Measurements from ENCODE around the gene PAX6.

The PAX6 gene

GRCh38 chr11:31809541-31809856 is 1.6 kb downstream of the PAX6 start:
- no peak for DNase-seq (ENCODE audit: low read depth in 2 of 3, low spot score in 2 of 3)

- DNase-seq (ENCODE audit: low read depth in 2 of 3, low spot score in 2 of 3), result no peak
Observed at GRCh38 chr11:31808721-31809540, 2.2 kb downstream of the PAX6 start.

- no peak for DNase-seq (ENCODE audit: low read depth in 2 of 3, low spot score in 2 of 3)
Observed at GRCh38 chr11:31807799-31808667, 3.1 kb downstream of the PAX6 start.

- no peak for DNase-seq (ENCODE audit: low read depth in 2 of 3, low spot score in 2 of 3)
Observed at GRCh38 chr11:31806928-31807798, 4.0 kb downstream of the PAX6 start.

- DNase-seq (ENCODE audit: low read depth in 2 of 3, low spot score in 2 of 3), result no peak
Observed at GRCh38 chr11:31806186-31806927, 4.8 kb downstream of the PAX6 start.

- DNase-seq (ENCODE audit: low read depth in 2 of 3, low spot score in 2 of 3), result no peak
Observed at GRCh38 chr11:31805629-31806185, 5.4 kb downstream of the PAX6 start.

- no peak for DNase-seq (ENCODE audit: low read depth in 2 of 3, low spot score in 2 of 3)
Observed at GRCh38 chr11:31805037-31805628, 6.0 kb downstream of the PAX6 start.

GRCh38 chr11:31804312-31805036 is 6.6 kb downstream of the PAX6 start:
- no peak for DNase-seq (ENCODE audit: low read depth in 2 of 3, low spot score in 2 of 3)

GRCh38 chr11:31803813-31804311 is 7.3 kb downstream of the PAX6 start:
- no peak for DNase-seq (ENCODE audit: low read depth in 2 of 3, low spot score in 2 of 3)

GRCh38 chr11:31802990-31803812 is 7.9 kb downstream of the PAX6 start:
- DNase-seq (ENCODE audit: low read depth in 2 of 3, low spot score in 2 of 3), result no peak

- no peak for DNase-seq (ENCODE audit: low read depth in 2 of 3, low spot score in 2 of 3)
Observed at GRCh38 chr11:31802609-31802989, 8.5 kb downstream of the PAX6 start.

GRCh38 chr11:31802000-31802551 is 9.0 kb downstream of the PAX6 start:
- no peak for DNase-seq (ENCODE audit: low read depth in 2 of 3, low spot score in 2 of 3)

- DNase-seq (ENCODE audit: low read depth in 2 of 3, low spot score in 2 of 3), result no peak
Observed at GRCh38 chr11:31801298-31801702, 9.8 kb downstream of the PAX6 start.

GRCh38 chr11:31800398-31801265 is 10.5 kb downstream of the PAX6 start:
- no peak for DNase-seq (ENCODE audit: low read depth in 2 of 3, low spot score in 2 of 3)

GRCh38 chr11:31799435-31800397 is 11.4 kb downstream of the PAX6 start:
- DNase-seq (ENCODE audit: low read depth in 2 of 3, low spot score in 2 of 3), result no peak
